Testis (tissue), 2 donors: ENCODE results near the gene KCTD10.

ENCODE experiments used
- POLR2A ChIP-seq: fragments of 450-650 bp; IDR thresholded peaks from one replicate; pipeline ENCODE4 v1.6.1; 2017; ENCODE audit warnings: antibody characterized with exemption, mild to moderate bottlenecking, moderate library complexity
- TF ChIP-seq, protein P1 (sequence below), 3 experiments: fragments of 450-650 bp in 2 of 3; fragments of 200-600 bp in 1 of 3; sonication (generic) in 1 of 3; IDR thresholded peaks; one replicate each; pipeline ENCODE4 v1.5.1; 2016 to 2019; ENCODE audit warnings: antibody characterized with exemption in 3 of 3, mild to moderate bottlenecking in 2 of 3, moderate library complexity in 1 of 3

DNA sequence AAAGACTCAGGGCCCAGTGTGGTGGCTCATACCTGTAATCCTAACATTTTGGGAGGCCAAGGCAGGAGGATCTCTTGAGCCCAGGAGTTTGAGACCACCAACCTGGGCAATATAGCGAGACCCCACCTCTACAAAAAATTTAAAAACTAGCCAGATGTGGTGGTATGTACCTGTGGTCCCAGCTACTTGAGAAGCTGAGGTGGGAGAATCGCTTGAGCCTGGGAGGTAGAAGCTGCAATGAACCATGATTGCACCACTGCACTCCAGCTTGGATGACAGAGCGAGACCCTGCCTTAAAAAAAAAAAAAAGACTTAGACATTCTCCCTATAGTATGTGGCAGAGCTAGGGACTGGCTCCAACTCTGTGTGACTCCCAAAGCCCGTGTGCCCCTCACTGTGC, 3.3 kb upstream of the KCTD10 start:
- TF ChIP-seq, protein P1, sequence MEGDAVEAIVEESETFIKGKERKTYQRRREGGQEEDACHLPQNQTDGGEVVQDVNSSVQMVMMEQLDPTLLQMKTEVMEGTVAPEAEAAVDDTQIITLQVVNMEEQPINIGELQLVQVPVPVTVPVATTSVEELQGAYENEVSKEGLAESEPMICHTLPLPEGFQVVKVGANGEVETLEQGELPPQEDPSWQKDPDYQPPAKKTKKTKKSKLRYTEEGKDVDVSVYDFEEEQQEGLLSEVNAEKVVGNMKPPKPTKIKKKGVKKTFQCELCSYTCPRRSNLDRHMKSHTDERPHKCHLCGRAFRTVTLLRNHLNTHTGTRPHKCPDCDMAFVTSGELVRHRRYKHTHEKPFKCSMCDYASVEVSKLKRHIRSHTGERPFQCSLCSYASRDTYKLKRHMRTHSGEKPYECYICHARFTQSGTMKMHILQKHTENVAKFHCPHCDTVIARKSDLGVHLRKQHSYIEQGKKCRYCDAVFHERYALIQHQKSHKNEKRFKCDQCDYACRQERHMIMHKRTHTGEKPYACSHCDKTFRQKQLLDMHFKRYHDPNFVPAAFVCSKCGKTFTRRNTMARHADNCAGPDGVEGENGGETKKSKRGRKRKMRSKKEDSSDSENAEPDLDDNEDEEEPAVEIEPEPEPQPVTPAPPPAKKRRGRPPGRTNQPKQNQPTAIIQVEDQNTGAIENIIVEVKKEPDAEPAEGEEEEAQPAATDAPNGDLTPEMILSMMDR (IDR thresholded peaks at IDR 0.05) = no peak
- TF ChIP-seq POLR2A = no peak
